Activated CD4-positive, alpha-beta T cell treated with anti-CD3 and anti-CD28 coated beads, Interleukin-2, amount 10 ng/mL, durations not matched to agents 24 days and 14 days (primary cell): ENCODE results near the gene VRK2. TPM values are rescaled to one million over a fixed set of nuclear protein-coding genes. Genes with fewer than 3 reads are reported as not detected.
"Not testable (repeated sequence)": the region's sequence is repeated elsewhere in the genome, so short reads cannot be mapped to it uniquely, and the experiment has no call there.

Source experiments
- DNase-seq: peaks from one replicate; pipeline ENCODE4 v3.0.0; 2022
- H3K27ac Mint-ChIP-seq: one replicate; pipeline ENCODE4 v1.8.0; 2022; ENCODE audit warnings: mild to moderate bottlenecking, mixed read lengths
- H3K27me3 Mint-ChIP-seq: one replicate; pipeline ENCODE4 v1.8.0; 2022; ENCODE audit warnings: mixed read lengths
- H3K36me3 Mint-ChIP-seq: one replicate; pipeline ENCODE4 v1.8.0; 2022; ENCODE audit warnings: low read depth, mild to moderate bottlenecking, mixed read lengths
- H3K4me1 Mint-ChIP-seq: one replicate; pipeline ENCODE4 v1.8.0; 2021; ENCODE audit warnings: mixed read lengths
- H3K4me3 Mint-ChIP-seq: one replicate; pipeline ENCODE4 v1.8.0; 2022; ENCODE audit warnings: mild to moderate bottlenecking, moderate library complexity, mixed read lengths
- H3K9me3 Mint-ChIP-seq: one replicate; pipeline ENCODE4 v1.8.0; 2021; ENCODE audit warnings: mixed read lengths
- intact Hi-C: fragments of 100-400 bp; cut with micrococcal nuclease; formaldehyde crosslinking; loops from one replicate; pipeline ENCODE4 v1.15.1; 2023
- total RNA-seq: library from RNA; stranded (reverse); gene quantifications from 2 replicates; pipeline ENCODE4 v1.2.3, GENCODE V29; 2022

Gene VRK2
- total RNA-seq, 1 donor from 2014 or later: 22.0 TPM

- Mint-ChIP-seq H3K4me3 (peak overlapping the region; percentile 27), H3K36me3 (peaks cover 23% of the 10 kb centered on the region), H3K9me3 (peaks cover 3% of the 10 kb centered on the region), H3K4me1 (peaks cover 18% of the 10 kb centered on the region), H3K27ac (peak overlapping the region; percentile 5), H3K27me3 (no peaks in the 10 kb centered on the region)
- peak; percentile 67 for DNase-seq
- intact Hi-C loops: no loop called here
Measured at GRCh38 chr2:58064086-58064485, 17.5 kb downstream of the VRK2 start.

- no peak overlapping the region for H3K27ac Mint-ChIP-seq
- H3K9me3 Mint-ChIP-seq: peaks cover 4% of the 10 kb centered on the region
- H3K27me3 Mint-ChIP-seq: no peaks in the 10 kb centered on the region
- no peak overlapping the region for H3K4me3 Mint-ChIP-seq
- H3K36me3 Mint-ChIP-seq: peaks cover 26% of the 10 kb centered on the region
- peaks cover 18% of the 10 kb centered on the region for H3K4me1 Mint-ChIP-seq
- no peak for DNase-seq
- intact Hi-C loops: loop anchor here (5.0 kb wide), 1 partner anchor 42 kb away; no protein-coding TSS in a partner anchor
Measured at GRCh38 chr2:58065248-58065647, 18.6 kb downstream of the VRK2 start.

- peaks cover 20% of the 10 kb centered on the region for H3K4me1 Mint-ChIP-seq
- H3K27ac Mint-ChIP-seq: no peak overlapping the region
- H3K4me3 Mint-ChIP-seq: no peak overlapping the region
- no peak for DNase-seq
- H3K36me3 Mint-ChIP-seq: peaks cover 27% of the 10 kb centered on the region
- intact Hi-C loops: loop anchor here (5.0 kb wide), 1 partner anchor 40 kb away; no protein-coding TSS in a partner anchor
- H3K9me3 Mint-ChIP-seq: peaks cover 6% of the 10 kb centered on the region
- no peaks in the 10 kb centered on the region for H3K27me3 Mint-ChIP-seq
Measured at GRCh38 chr2:58067001-58067400, 20.4 kb downstream of the VRK2 start.

DNA sequence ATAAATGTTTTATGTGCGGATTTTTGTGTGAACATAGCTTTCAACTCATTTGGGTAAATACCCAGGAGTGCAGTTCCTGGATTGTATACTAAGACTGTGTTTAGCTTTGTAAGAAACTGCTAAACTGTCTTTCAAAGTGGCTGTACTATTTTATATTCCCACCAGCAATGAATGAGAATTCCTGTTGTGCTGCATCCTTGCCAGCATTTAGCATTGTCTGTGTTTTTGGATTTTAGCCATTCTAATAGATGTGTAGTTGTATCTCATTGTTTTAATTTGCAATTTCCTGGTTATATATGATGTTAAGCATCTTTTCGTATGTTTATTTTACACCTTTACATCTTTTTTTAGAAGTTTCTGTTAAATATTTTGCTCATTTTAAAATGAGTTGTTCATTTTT, 24.2 kb downstream of the VRK2 start:
- Mint-ChIP-seq H3K4me3 (no peak overlapping the region), H3K27me3 (no peaks in the 10 kb centered on the region), H3K36me3 (peaks cover 29% of the 10 kb centered on the region), H3K4me1 (peaks cover 9% of the 10 kb centered on the region), H3K9me3 (peaks cover 11% of the 10 kb centered on the region), H3K27ac (no peak overlapping the region)
- intact Hi-C loops: no loop called here
- DNase-seq: no peak

DNA sequence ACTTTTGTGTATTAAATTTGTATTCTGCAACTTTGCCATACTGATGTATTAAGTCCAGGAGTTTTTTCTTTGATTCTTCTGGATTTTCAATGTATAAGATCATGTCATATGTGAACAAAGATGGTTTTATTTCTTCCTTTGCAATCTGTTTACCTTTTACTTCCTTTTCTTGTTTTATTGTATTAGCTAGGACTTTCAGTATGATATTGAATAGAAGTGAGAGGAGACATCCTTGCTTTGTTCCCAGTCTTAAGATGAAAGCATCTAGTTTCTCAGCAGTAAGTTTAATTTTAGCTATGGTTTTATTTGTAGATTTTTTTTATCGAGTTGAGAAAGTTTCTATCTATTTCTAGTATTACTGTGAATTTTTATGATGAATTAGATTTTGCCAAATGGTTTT, 25.5 kb downstream of the VRK2 start:
- no peak for DNase-seq
- no peaks in the 10 kb centered on the region for H3K27me3 Mint-ChIP-seq
- intact Hi-C loops: no loop called here
- H3K4me3 Mint-ChIP-seq: no peak overlapping the region
- H3K27ac Mint-ChIP-seq: no peak overlapping the region
- H3K36me3 Mint-ChIP-seq: peaks cover 25% of the 10 kb centered on the region
- peaks cover 11% of the 10 kb centered on the region for H3K9me3 Mint-ChIP-seq
- H3K4me1 Mint-ChIP-seq: peaks cover 2% of the 10 kb centered on the region

- intact Hi-C loops: no loop called here
Measured at GRCh38 chr2:58073008-58073407, 26.4 kb downstream of the VRK2 start.

DNA sequence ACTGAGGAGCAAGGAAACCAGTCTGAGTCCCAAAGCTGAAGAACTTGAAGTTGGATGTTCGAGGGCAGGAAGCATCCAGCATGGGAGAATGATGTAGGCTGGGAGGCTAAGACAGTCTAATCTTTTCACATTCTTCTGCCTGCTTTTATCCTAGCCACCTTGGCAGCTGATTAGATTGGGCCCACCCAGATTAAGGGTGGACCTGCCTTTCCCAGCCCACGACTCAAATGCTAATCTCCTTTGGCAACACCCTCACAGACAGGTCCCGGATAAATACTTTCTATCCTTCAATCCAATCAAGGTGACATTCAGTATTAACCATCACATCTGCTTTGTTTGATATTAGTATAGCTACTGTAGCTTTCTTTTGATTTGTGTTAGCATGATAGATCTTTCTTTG, 27.1 kb downstream of the VRK2 start:
- intact Hi-C loops: no loop called here
- DNase-seq: no peak
- Mint-ChIP-seq H3K4me1 (peaks cover 2% of the 10 kb centered on the region), H3K36me3 (peaks cover 19% of the 10 kb centered on the region), H3K9me3 (peaks cover 8% of the 10 kb centered on the region), H3K27me3 (no peaks in the 10 kb centered on the region), H3K4me3 (no peak overlapping the region), H3K27ac (no peak overlapping the region)

More at GRCh38 chr2:58073008-58073407, 26.4 kb downstream of the VRK2 start:
- no peak for DNase-seq
- Mint-ChIP-seq H3K36me3 (peaks cover 25% of the 10 kb centered on the region), H3K4me3 (no peak overlapping the region), H3K4me1 (peaks cover 2% of the 10 kb centered on the region), H3K27me3 (no peaks in the 10 kb centered on the region), H3K9me3 (peaks cover 11% of the 10 kb centered on the region), H3K27ac (no peak overlapping the region)

DNA sequence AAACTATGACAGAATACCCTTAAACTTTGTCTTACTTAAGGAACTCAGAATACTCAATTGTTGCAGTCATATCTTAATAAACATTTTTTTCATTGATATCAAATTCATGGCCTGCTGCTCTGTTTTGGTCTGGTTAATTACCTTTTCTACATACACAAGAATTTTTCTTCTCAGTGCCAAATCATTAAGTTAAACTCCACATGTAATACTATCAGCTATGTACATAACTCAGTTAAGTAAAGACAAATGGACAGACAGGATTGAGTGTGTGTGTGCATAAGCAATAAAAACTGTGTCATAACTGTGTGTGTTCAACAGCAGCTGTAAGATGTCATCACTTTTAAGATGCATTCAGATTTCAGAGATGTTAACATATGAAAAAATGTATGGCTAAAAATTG, 34.4 kb downstream of the VRK2 start:
- intact Hi-C loops: no loop called here
- Mint-ChIP-seq H3K27ac (no peak overlapping the region), H3K9me3 (no peaks in the 10 kb centered on the region), H3K4me3 (no peak overlapping the region), H3K4me1 (no peaks in the 10 kb centered on the region), H3K27me3 (no peaks in the 10 kb centered on the region), H3K36me3 (peaks cover 7% of the 10 kb centered on the region)
- no peak for DNase-seq

DNA sequence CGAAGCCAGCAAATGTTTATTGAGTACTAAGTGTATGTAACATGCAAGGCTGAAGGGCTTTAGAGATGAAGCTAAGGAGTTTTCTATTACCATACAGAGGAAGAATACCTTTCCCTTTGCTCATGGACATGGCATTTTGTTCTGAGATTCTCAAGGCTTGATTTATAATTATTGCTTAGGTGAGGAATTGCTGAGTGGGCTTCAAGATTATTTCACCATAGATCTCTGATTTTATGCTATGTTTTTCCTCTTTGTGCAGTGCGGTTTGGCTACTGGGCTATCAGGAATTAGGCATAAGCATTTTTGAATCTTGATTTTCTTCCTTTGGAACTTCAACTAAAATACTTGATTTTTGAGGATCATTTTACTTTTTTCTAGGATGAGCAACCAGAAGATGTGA, 42.5 kb downstream of the VRK2 start:
- Mint-ChIP-seq H3K4me1 (peaks cover 7% of the 10 kb centered on the region), H3K36me3 (peaks cover 45% of the 10 kb centered on the region), H3K27ac (no peak overlapping the region), H3K9me3 (peaks cover 11% of the 10 kb centered on the region), H3K4me3 (no peak overlapping the region), H3K27me3 (no peaks in the 10 kb centered on the region)
- intact Hi-C loops: no loop called here
- no peak for DNase-seq

DNA sequence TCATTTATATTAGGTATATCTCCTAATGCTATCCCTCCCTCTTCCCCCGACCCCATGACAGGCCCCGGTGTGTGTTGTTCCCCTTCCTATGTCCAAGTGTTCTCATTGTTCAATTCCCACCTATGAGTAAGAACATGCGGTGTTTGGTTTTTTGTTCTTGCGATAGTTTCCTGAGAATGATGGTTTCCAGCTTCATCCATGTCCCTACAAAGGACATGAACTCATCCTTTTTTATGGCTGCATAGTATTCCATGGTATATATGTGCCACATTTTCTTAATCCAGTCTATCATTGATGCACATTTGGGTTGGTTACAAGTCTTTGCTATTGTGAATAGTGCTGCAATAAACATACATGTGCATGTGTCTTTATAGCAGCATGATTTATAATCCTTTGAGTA, 46.2 kb downstream of the VRK2 start:
- Mint-ChIP-seq H3K27ac (peak overlapping the region; percentile 63), H3K9me3 (peaks cover 15% of the 10 kb centered on the region), H3K36me3 (peaks cover 44% of the 10 kb centered on the region)
- intact Hi-C loops, H3K4me1 Mint-ChIP-seq, H3K27me3 Mint-ChIP-seq, DNase-seq, H3K4me3 Mint-ChIP-seq: not testable (repeated sequence)

- peaks cover 11% of the 10 kb centered on the region for H3K4me1 Mint-ChIP-seq
- H3K27me3 Mint-ChIP-seq: no peaks in the 10 kb centered on the region
- H3K9me3 Mint-ChIP-seq: peaks cover 7% of the 10 kb centered on the region
- no peak for DNase-seq
- H3K36me3 Mint-ChIP-seq: peaks cover 18% of the 10 kb centered on the region
- no peak overlapping the region for H3K27ac Mint-ChIP-seq
- H3K4me3 Mint-ChIP-seq: no peak overlapping the region
- intact Hi-C loops: no loop called here
Measured at GRCh38 chr2:58097025-58097424, 50.4 kb downstream of the VRK2 start.

DNA sequence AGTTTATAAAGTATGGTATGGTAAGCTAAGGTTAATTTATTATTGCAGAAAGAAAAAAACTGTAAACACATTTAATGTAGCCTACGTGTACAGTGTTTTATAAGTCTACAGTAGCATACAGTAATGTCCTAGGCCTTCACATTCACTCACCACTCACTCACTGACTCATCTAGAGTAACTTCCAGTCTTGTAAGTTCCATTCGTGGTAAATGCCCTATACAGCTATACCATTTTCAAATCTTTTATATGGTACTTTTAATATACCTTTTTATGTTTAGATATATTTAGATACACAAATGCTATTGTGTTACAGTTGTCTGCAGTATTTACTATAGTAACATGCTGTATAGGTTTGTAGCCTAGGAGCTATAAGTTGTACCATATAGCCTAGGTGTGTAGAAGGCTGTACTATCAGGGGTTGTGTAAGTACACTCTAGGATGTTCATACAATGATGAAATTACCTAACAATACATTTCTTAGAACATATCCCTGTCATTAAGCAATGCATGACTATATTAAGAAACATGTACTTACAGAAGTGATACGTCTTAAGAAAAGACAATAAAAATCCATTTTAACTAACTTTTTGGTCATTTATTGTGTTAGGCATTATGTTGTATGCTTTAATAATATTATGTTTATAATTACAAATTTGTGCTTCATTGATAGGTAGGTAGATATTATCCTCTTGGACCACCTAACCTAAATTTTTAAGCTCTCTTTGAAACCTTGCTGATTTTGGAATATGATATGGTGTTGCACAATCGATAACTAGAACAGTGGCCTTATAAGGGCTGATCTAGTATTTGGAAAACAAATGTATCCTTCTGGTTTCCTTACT, 51.9 kb downstream of the VRK2 start:
- intact Hi-C loops: no loop called here
- Mint-ChIP-seq H3K4me1 (peaks cover 4% of the 10 kb centered on the region), H3K36me3 (peaks cover 9% of the 10 kb centered on the region)

DNA sequence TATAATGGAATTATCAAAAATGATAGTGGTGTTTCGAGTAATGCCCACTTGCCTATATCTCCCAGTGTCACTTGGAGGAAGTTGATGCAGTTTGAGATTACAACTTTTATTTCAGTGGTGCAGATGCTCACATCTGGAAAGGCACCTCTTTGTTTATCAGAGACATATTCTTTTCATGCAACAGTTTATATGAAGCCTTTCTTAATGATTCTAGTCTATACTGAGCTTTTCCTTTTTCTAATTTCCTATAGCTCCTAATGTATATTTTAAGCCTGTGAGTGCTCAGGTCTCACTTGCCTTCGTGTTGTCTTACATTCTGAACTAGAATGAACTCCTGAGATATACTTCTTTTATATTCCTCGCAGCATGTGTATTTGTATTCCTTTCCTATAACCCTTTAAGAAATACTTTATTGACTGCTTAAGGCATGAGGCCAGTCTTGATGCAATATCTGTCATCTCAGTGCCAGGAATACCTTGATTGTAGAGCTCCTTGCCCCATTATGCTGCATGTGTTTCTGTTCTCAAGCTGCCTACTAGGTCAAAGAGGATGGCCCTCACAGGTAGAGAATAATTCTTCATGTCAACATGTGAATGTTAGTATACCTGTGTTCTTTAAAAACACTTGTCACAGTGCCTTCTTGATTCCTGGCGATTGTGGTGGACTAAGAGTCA, 52.6 kb downstream of the VRK2 start:
- no peak for DNase-seq
- Mint-ChIP-seq H3K27me3 (no peaks in the 10 kb centered on the region), H3K9me3 (peaks cover 4% of the 10 kb centered on the region), H3K36me3 (peaks cover 8% of the 10 kb centered on the region), H3K27ac (no peak overlapping the region), H3K4me3 (no peak overlapping the region), H3K4me1 (peaks cover 4% of the 10 kb centered on the region)
- intact Hi-C loops: no loop called here

More for the DNA sequence above, 51.9 kb downstream of the VRK2 start:
- H3K4me3 Mint-ChIP-seq: no peak overlapping the region
- H3K27ac Mint-ChIP-seq: no peak overlapping the region
- no peaks in the 10 kb centered on the region for H3K27me3 Mint-ChIP-seq
- no peak for DNase-seq
- peaks cover 4% of the 10 kb centered on the region for H3K9me3 Mint-ChIP-seq

DNA sequence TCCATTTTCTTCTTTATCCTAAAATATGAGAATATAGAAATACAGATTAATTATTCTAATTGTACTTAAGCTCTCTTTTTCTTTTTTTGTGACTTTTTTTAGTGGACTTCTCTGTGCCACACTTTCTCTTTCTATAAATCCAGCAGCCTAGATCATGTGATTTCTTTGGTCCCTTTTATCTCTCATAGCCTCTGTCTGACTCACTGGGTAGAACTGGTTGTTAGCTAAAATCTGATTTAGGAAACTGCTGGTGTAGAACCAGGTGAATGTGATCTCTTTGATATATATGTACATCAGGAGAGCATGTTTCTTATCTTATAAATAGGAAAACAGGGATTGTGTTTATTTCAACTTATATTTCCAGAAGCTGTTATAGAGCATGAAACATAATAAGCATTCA, 54.9 kb downstream of the VRK2 start:
- H3K27ac Mint-ChIP-seq: no peak overlapping the region
- no peak for DNase-seq
- peaks cover 4% of the 10 kb centered on the region for H3K4me1 Mint-ChIP-seq
- no peaks in the 10 kb centered on the region for H3K36me3 Mint-ChIP-seq
- H3K27me3 Mint-ChIP-seq: no peaks in the 10 kb centered on the region
- H3K4me3 Mint-ChIP-seq: no peak overlapping the region
- intact Hi-C loops: no loop called here
- no peaks in the 10 kb centered on the region for H3K9me3 Mint-ChIP-seq
